H1 (cell line): ENCODE results near the gene RPS5. TPM values are rescaled to one million over a fixed set of nuclear protein-coding genes. Genes with fewer than 3 reads are reported as not detected.

Experiments used
- CTCF ChIA-PET: fragments of 300-600 bp; sonication (Branson Sonifier 250); formaldehyde crosslinking; loops from one replicate; lab custom pipeline; 2021; ENCODE audit not compliant: partially characterized antibody; lab: Charles Lee
- POLR2A ChIA-PET: fragments of 300-600 bp; sonication (Branson Sonifier 250); formaldehyde crosslinking; loops from one replicate; lab custom pipeline; 2021; ENCODE audit warnings: inconsistent platforms; ENCODE audit not compliant: partially characterized antibody; lab: Charles Lee
- DNase-seq, 2 experiments: peaks; one replicate each; pipeline versions ENCODE4 v3.0.0 to v3.0.0-alpha.2; 2010 to 2022; ENCODE audit warnings: low spot score in 2 of 2, low read depth in 1 of 2, mixed read lengths in 1 of 2
- FAIRE-seq: peaks from 2 replicates; lab custom pipeline; 2011; peaks lifted over from hg19 to GRCh38; lab: Jason Lieb, UNC
- H2AFZ ChIP-seq: 2 replicates; pipeline ENCODE4 v1.8.1; 2012; ENCODE audit warnings: low read length, inconsistent platforms
- H2AK5ac ChIP-seq: 2 replicates; pipeline ENCODE4 v1.6.1; 2013; ENCODE audit warnings: low read depth, low read length
- H2BK120ac ChIP-seq: replicated peaks from 2 replicates; pipeline ENCODE3; 2013; ENCODE audit warnings: low read depth, low read length, inconsistent platforms
- H2BK12ac ChIP-seq: 2 replicates; pipeline ENCODE4 v1.6.1; 2013; ENCODE audit warnings: low read depth, low read length
- H2BK15ac ChIP-seq: 2 replicates; pipeline ENCODE4 v1.6.1; 2013; ENCODE audit warnings: low read length
- H2BK20ac ChIP-seq: 2 replicates; pipeline ENCODE4 v1.6.1; 2013; ENCODE audit warnings: low read length
- H2BK5ac ChIP-seq: 2 replicates; pipeline ENCODE4 v1.6.1; 2013; ENCODE audit warnings: low read depth, low read length
- H3K14ac ChIP-seq: 2 replicates; pipeline ENCODE4 v1.6.1; 2013; ENCODE audit warnings: inconsistent platforms; ENCODE audit not compliant: insufficient read length
- H3K18ac ChIP-seq: 2 replicates; pipeline ENCODE4 v1.6.1; 2013; ENCODE audit warnings: low read length; ENCODE audit errors: extremely low read depth
- H3K23ac ChIP-seq: 2 replicates; pipeline ENCODE4 v1.6.1; 2013; ENCODE audit warnings: inconsistent platforms; ENCODE audit not compliant: insufficient read length
- H3K23me2 ChIP-seq: 2 replicates; pipeline ENCODE4 v1.6.1; 2013; ENCODE audit warnings: low read depth, low read length
- H3K27ac ChIP-seq: 2 replicates; pipeline ENCODE4 v1.6.1; 2011; ENCODE audit warnings: low read depth, low read length, inconsistent platforms
- H3K27me3 ChIP-seq, 4 experiments: replicated peaks in 1 of 4; 1 replicate in 1 of 4; 2 replicates in 3 of 4; pipeline versions ENCODE4 v1.6.1 to v1.8.1; 2011 to 2013; ENCODE audit warnings: low read length in 3 of 4, mild to moderate bottlenecking in 3 of 4, inconsistent platforms in 2 of 4, mixed read lengths in 2 of 4, moderate library complexity in 1 of 4; ENCODE audit not compliant: control insufficient read depth in 3 of 4, insufficient read depth in 3 of 4; ENCODE audit errors: extremely low read depth in 1 of 4
- H3K36me3 ChIP-seq, 4 experiments: 2 replicates each; pipeline versions ENCODE4 v1.6.1 to v1.8.1; 2011 to 2013; ENCODE audit warnings: mild to moderate bottlenecking in 4 of 4, low read length in 3 of 4, moderate library complexity in 2 of 4, control low read depth in 1 of 4, inconsistent platforms in 1 of 4; ENCODE audit not compliant: insufficient read depth in 4 of 4, control insufficient read depth in 2 of 4
- H3K4ac ChIP-seq: replicated peaks from 2 replicates; pipeline ENCODE3; 2013; ENCODE audit warnings: low read length, low read depth, mixed read lengths, inconsistent platforms; ENCODE audit not compliant: insufficient read length
- H3K4me1 ChIP-seq, 4 experiments: replicated peaks in 1 of 4; 1 replicate in 1 of 4; 2 replicates in 3 of 4; pipeline versions ENCODE4 v1.6.1 to v1.8.1; 2011 to 2013; ENCODE audit warnings: low read length in 3 of 4, inconsistent platforms in 2 of 4, mixed read lengths in 1 of 4; ENCODE audit not compliant: insufficient read depth in 4 of 4, control insufficient read depth in 3 of 4
- H3K4me2 ChIP-seq, 2 experiments: 2 replicates each; pipeline versions ENCODE4 v1.6.1 to v1.8.1; 2011 to 2013; ENCODE audit warnings: low read depth in 2 of 2, low read length in 2 of 2, control low read depth in 1 of 2, inconsistent platforms in 1 of 2, mild to moderate bottlenecking in 1 of 2; ENCODE audit not compliant: insufficient read depth in 1 of 2
- H3K4me3 ChIP-seq, 4 experiments: fragments of 200-600, 300-600 bp in 1 of 4; sonication (generic), shearing (Covaris generic), sonication (Bioruptor Twin) in 1 of 4; 2 replicates each; pipeline versions ENCODE4 v1.5.1 to v1.8.1; 2011 to 2016; ENCODE audit warnings: low read length in 4 of 4, low read depth in 3 of 4, control low read depth in 2 of 4, inconsistent platforms in 2 of 4, mild to moderate bottlenecking in 2 of 4, mixed read lengths in 1 of 4, moderate library complexity in 1 of 4; ENCODE audit not compliant: insufficient read depth in 2 of 4; ENCODE audit errors: extremely low read depth in 1 of 4
- H3K56ac ChIP-seq: replicated peaks from 2 replicates; pipeline ENCODE3; 2013; ENCODE audit warnings: low read depth, mild to moderate bottlenecking, mixed read lengths, low read length, inconsistent platforms; ENCODE audit not compliant: insufficient read length
- H3K79me1 ChIP-seq: 2 replicates; pipeline ENCODE4 v1.6.1; 2013; ENCODE audit warnings: low read depth, low read length, control low read depth
- H3K79me2 ChIP-seq, 2 experiments: 2 replicates each; pipeline versions ENCODE4 v1.6.1 to v1.8.1; 2012 to 2013; ENCODE audit warnings: low read length in 2 of 2, mild to moderate bottlenecking in 2 of 2, inconsistent platforms in 1 of 2; ENCODE audit not compliant: insufficient read depth in 2 of 2, control insufficient read depth in 1 of 2
- H3K9ac ChIP-seq, 4 experiments: replicated peaks in 1 of 4; 1 replicate in 1 of 4; 2 replicates in 3 of 4; pipeline versions ENCODE4 v1.6.1 to v1.8.1; 2011 to 2013; ENCODE audit warnings: low read depth in 3 of 4, low read length in 3 of 4, control low read depth in 2 of 4, mild to moderate bottlenecking in 2 of 4, moderate library complexity in 2 of 4, inconsistent platforms in 1 of 4; ENCODE audit errors: extremely low read depth in 1 of 4
- H3K9me3 ChIP-seq, 2 experiments: 2 replicates each; pipeline versions ENCODE4 v1.6.1 to v1.8.1; 2012 to 2013; ENCODE audit warnings: mild to moderate bottlenecking in 2 of 2, moderate library complexity in 2 of 2, control low read depth in 1 of 2, inconsistent platforms in 1 of 2, low read depth in 1 of 2, low read length in 1 of 2, mixed read lengths in 1 of 2; ENCODE audit not compliant: insufficient read depth in 2 of 2
- H4K20me1 ChIP-seq, 2 experiments: replicated peaks in 1 of 2; 2 replicates each; pipeline versions ENCODE3 to v1.8.1; 2011 to 2013; ENCODE audit warnings: inconsistent platforms in 2 of 2, low read length in 2 of 2, mild to moderate bottlenecking in 1 of 2; ENCODE audit not compliant: insufficient read depth in 2 of 2, control insufficient read depth in 1 of 2
- H4K5ac ChIP-seq: 2 replicates; pipeline ENCODE4 v1.6.1; 2013; ENCODE audit warnings: low read length, low read depth, mixed read lengths, inconsistent platforms; ENCODE audit not compliant: insufficient read length
- H4K8ac ChIP-seq: 2 replicates; pipeline ENCODE4 v1.8.0; 2013; ENCODE audit warnings: mild to moderate bottlenecking, moderate library complexity, low read length, inconsistent platforms; ENCODE audit not compliant: insufficient read depth; ENCODE audit errors: extremely low read depth
- H4K91ac ChIP-seq: replicated peaks from 2 replicates; pipeline ENCODE3; 2013; ENCODE audit warnings: low read length, mixed read lengths, inconsistent platforms; ENCODE audit not compliant: insufficient read length
- ASH2L ChIP-seq: fragments of 200-600, 300-600 bp; sonication (generic); IDR thresholded peaks from one replicate; pipeline ENCODE4 v1.7.1; 2017; ENCODE audit warnings: low read length
- ATF3 ChIP-seq: IDR thresholded peaks from 2 replicates; pipeline ENCODE4 v1.6.1; 2011; ENCODE audit warnings: low read depth, mild to moderate bottlenecking, low read length; ENCODE audit not compliant: insufficient read depth
- CTCF ChIP-seq, 3 experiments: IDR thresholded peaks; 1 replicate in 2 of 3; 2 replicates in 1 of 3; pipeline versions ENCODE4 v1.5.1 to v1.6.1; 2011; ENCODE audit warnings: low read length in 3 of 3, mild to moderate bottlenecking in 3 of 3, inconsistent platforms in 2 of 3, low read depth in 1 of 3, moderate library complexity in 1 of 3; ENCODE audit not compliant: insufficient read depth in 1 of 3; ENCODE audit errors: control extremely low read depth in 1 of 3
- GABPA ChIP-seq: IDR thresholded peaks from 2 replicates; pipeline ENCODE4 v1.6.1; 2011; ENCODE audit warnings: mild to moderate bottlenecking, low read length, moderate library complexity, borderline replicate concordance; ENCODE audit not compliant: insufficient read depth
- RAD21 ChIP-seq, 2 experiments: IDR thresholded peaks in 1 of 2; conservative IDR thresholded peaks in 1 of 2; 2 replicates each; pipeline ENCODE4 v1.6.1; 2011; ENCODE audit warnings: low read depth in 2 of 2, low read length in 2 of 2, improper control_type of control experiment in 1 of 2, inconsistent platforms in 1 of 2, mild to moderate bottlenecking in 1 of 2, moderate library complexity in 1 of 2
- WGBS, 2 experiments: shearing (Covaris generic) in 1 of 2; methylation state at CpG; one replicate each; pipeline versions ENCODE4 v1.1.6 to v1.1.7; 2013 to 2015; ENCODE audit warnings: low lambda C conversion rate in 2 of 2, mixed read lengths in 2 of 2, inconsistent platforms in 1 of 2, low coverage in 1 of 2, missing lambda C conversion rate in 1 of 2; ENCODE audit not compliant: insufficient replicate concordance in 2 of 2, insufficient coverage in 1 of 2, insufficient read length in 1 of 2; ENCODE audit errors: extremely low coverage in 1 of 2, missing lambda C conversion rate in 1 of 2; 5-methylcytosine and 5-hydroxymethylcytosine counted together
- polyA plus RNA-seq, 7 experiments: library from polyadenylated mRNA; depleted of rRNA in 3 of 7; stranded (reverse) in 5 of 7; unstranded in 2 of 7; fragments of >200 nt in 5 of 7; fragments of 200-250 nt in 2 of 7; gene quantifications; 1 replicate in 5 of 7; 2 replicates in 1 of 7; 4 replicates in 1 of 7; pipeline versions ENCODE4 v1.2.1 to v1.2.3, GENCODE V29; 2011 to 2013; ENCODE audit warnings: missing spikeins in 2 of 7, mixed read lengths in 2 of 7
- total RNA-seq: library from RNA; stranded (reverse); fragmentation: NEBNext Ultra II Directional; extraction: Animal tissue kit (Norgen Biotek cat#: 25700); gene quantifications from 2 replicates; pipeline ENCODE4 v1.2.1, GENCODE V29; 2021

Gene RPS5
- total and polyA plus RNA-seq, 2 of the 8 experiments (the other 6 are each of a cell fraction or from before 2014, with no cell fraction given) = 1,557 to 5,731 TPM

- Histone ChIP-seq H3K23me2 (peaks cover 4% of the 10 kb centered on the region), H4K8ac (no peak overlapping the region), H3K56ac (no peak overlapping the region), H2AFZ (no peak overlapping the region), H2BK20ac (no peak overlapping the region), H3K18ac (no peak overlapping the region; the same call in 1 of the 2 replicates), H4K5ac (no peak overlapping the region), H2BK12ac (no peak overlapping the region), H3K79me1 (no peaks in the 10 kb centered on the region), H4K91ac (no peak overlapping the region), H3K4me3 (no peak overlapping the region), H3K4ac (no peak overlapping the region), H3K27ac (no peak overlapping the region)
- POLR2A ChIA-PET = interaction anchor here (1.0 to 7.6 kb wide), 7 partner anchors 10 to 110 kb away, joined by 3 to 94 read pairs (median 3); partner anchors contain the start of gene RPS5
- peak; percentile 21 to 35; a peak in 2 of 4 replicates for TF ChIP-seq RAD21 (IDR thresholded peaks at IDR 0.05 in 1 of 2, conservative IDR thresholded peaks at IDR 0.05 in 1 of 2; ENCODE audit: low read depth in 2 of 2, low read length in 2 of 2)
- TF ChIP-seq GABPA = peak; percentile 19; the same call in 1 of the 2 replicates
- TF ChIP-seq ASH2L = no peak
- no peak for TF ChIP-seq ATF3
- TF ChIP-seq CTCF (IDR thresholded peaks at IDR 0.05; ENCODE audit: control extremely low read depth in 1 of 3, insufficient read depth in 1 of 3, low read depth in 1 of 3, low read length in 3 of 3) = peak; percentile 20 to 57 (median 53)
- TF ChIP-seq, all 59 proteins: peak for 3
- peaks cover 0 to 3% (median 0%) of the 10 kb centered on the region in 4 experiments; a peak in 2 of 7 replicates for H3K4me1 ChIP-seq
- H2BK15ac ChIP-seq = no peak overlapping the region
- WGBS, 2 experiments = 80% methylated on average over 32 of the region's 32 CpGs; no CpG with 5 or more reads in 1 of the 2 experiments
- FAIRE-seq (no peak), DNase-seq (no peak)
- H3K27me3 ChIP-seq = no peaks in the 10 kb centered on the region
- no peak overlapping the region for H3K14ac ChIP-seq
- peak overlapping the region; percentile 9; the same call in 1 of the 2 replicates for H2BK5ac ChIP-seq
- no peak overlapping the region for H2BK120ac ChIP-seq
- peaks cover 0 to 2% (median 0%) of the 10 kb centered on the region in 4 experiments; a peak in 2 of 8 replicates for H3K36me3 ChIP-seq
- H3K4me2 ChIP-seq = no peak overlapping the region
- no peaks in the 10 kb centered on the region for H3K79me2 ChIP-seq
- peaks cover 0 to 3% of the 10 kb centered on the region in 2 experiments for H4K20me1 ChIP-seq
- H2AK5ac ChIP-seq = no peak overlapping the region
- CTCF ChIA-PET = interaction anchor here (0.6 to 2.4 kb wide), 13 partner anchors 9 to 153 kb away, joined by 3 to 11 read pairs (median 4); partner anchors contain the start of genes RNF225 and ZNF324B
- H3K9ac ChIP-seq = no peak overlapping the region
- no peaks in the 10 kb centered on the region for H3K9me3 ChIP-seq
- H3K23ac ChIP-seq = no peak overlapping the region
Observed at GRCh38 chr19:58366585-58367430, 20.3 kb upstream of the RPS5 start.
